K562 (cell line): ENCODE results near the gene HMGN1. TPM values are rescaled to one million over a fixed set of nuclear protein-coding genes. Genes with fewer than 3 reads are reported as not detected.

Experiments used
- ADNP ChIP-seq: fragments of 200-800 bp; sonication (Bioruptor generic); IDR thresholded peaks from 2 replicates; pipeline ENCODE4 v1.6.1; 2016; ENCODE audit warnings: missing genetic modification characterization, missing compliant biosample characterization
- ARHGAP35 ChIP-seq: fragments of 450-650 bp; IDR thresholded peaks from 2 replicates; pipeline ENCODE4 v1.6.1; 2018; ENCODE audit not compliant: partially characterized antibody
- MEF2A ChIP-seq: IDR thresholded peaks from 2 replicates; pipeline ENCODE4 v1.6.1; 2011; ENCODE audit warnings: low read depth, mild to moderate bottlenecking, low read length, moderate library complexity; ENCODE audit not compliant: control insufficient read depth
- NCOA6 ChIP-seq: fragments of 450-650 bp; IDR thresholded peaks from 2 replicates; pipeline ENCODE4 v1.6.1; 2017; ENCODE audit warnings: mild to moderate bottlenecking
- NFE2 ChIP-seq: IDR thresholded peaks from 2 replicates; pipeline ENCODE4 v1.6.1; 2014; ENCODE audit warnings: antibody characterized with exemption, low read depth
- PHF20 ChIP-seq: fragments of 450-650 bp; IDR thresholded peaks from 2 replicates; pipeline ENCODE4 v1.6.1; 2018; ENCODE audit not compliant: partially characterized antibody
- POLR2AphosphoS5 ChIP-seq: IDR thresholded peaks from 2 replicates; pipeline ENCODE4 v1.6.1; 2011; ENCODE audit warnings: mild to moderate bottlenecking, low read depth, low read length, moderate library complexity; ENCODE audit not compliant: control insufficient read depth, insufficient read depth
- RBM22 ChIP-seq: fragments of 200-400 bp; formaldehyde crosslinking; IDR thresholded peaks from 2 replicates; pipeline ENCODE4 v1.6.1; 2018; ENCODE audit warnings: low read length, low read depth; ENCODE audit not compliant: poor library complexity, severe bottlenecking
- SMARCA4 ChIP-seq: fragments of 450-650 bp; IDR thresholded peaks from 2 replicates; pipeline ENCODE4 v1.6.1; 2016
- SNIP1 ChIP-seq: fragments of 450-650 bp; IDR thresholded peaks from 2 replicates; pipeline ENCODE4 v1.7.1; 2017; ENCODE audit warnings: low read depth, mild to moderate bottlenecking
- ZNF274 ChIP-seq: IDR thresholded peaks from 2 replicates; pipeline ENCODE4 v1.6.1; 2011; ENCODE audit warnings: low read depth, mild to moderate bottlenecking, low read length, moderate library complexity, borderline replicate concordance
- ZNF436 ChIP-seq: fragments of 250-450, 450-650 bp; sonication (Bioruptor Pico); formaldehyde crosslinking; IDR thresholded peaks from 2 replicates; pipeline ENCODE4 v1.7.0; 2020; ENCODE audit warnings: mild to moderate bottlenecking
- ZNF551 ChIP-seq: fragments of 250-450 bp; sonication (Bioruptor Pico); IDR thresholded peaks from 2 replicates; pipeline ENCODE4 v1.5.0; 2021; ENCODE audit warnings: mild to moderate bottlenecking, moderate library complexity
- ZNF717 ChIP-seq: fragments of 250-450 bp; sonication (Bioruptor Pico); IDR thresholded peaks from 2 replicates; pipeline ENCODE4 v1.5.0; 2021
- polyA plus RNA-seq, 8 experiments: library from polyadenylated mRNA; depleted of rRNA in 4 of 8; stranded (reverse) in 5 of 8; unstranded in 3 of 8; fragments of >200 nt; fragmentation: Nextera tagmentation in 2 of 8; fragmentation: Illumina TruSeq in 1 of 8; extraction: Ambion mirVana in 2 of 8; extraction: Trizol in 1 of 8; gene quantifications; 2 replicates each; pipeline versions ENCODE4 v1.2.1 to v1.2.3, GENCODE V29; 2011 to 2014; ENCODE audit warnings: inconsistent platforms in 1 of 8, missing spikeins in 1 of 8
- total RNA-seq, 7 experiments: library from RNA; depleted of rRNA in 6 of 7; stranded (reverse); fragments of >200 nt in 6 of 7; fragmentation: Illumina TruSeq in 2 of 7; extraction: Trizol in 2 of 7; gene quantifications; 2 replicates each; pipeline versions ENCODE4 v1.2.1 to v1.2.3, GENCODE V29; 2011 to 2021; ENCODE audit warnings: low replicate concordance in 1 of 7
- TF ChIP-seq, protein P1 (sequence below): fragments of 450-650 bp; formaldehyde crosslinking; IDR thresholded peaks from 2 replicates; pipeline ENCODE4 v1.4.0; 2020; ENCODE audit warnings: mild to moderate bottlenecking, moderate library complexity
- TF ChIP-seq, protein P2 (sequence below): fragments of 250-450 bp; sonication (Bioruptor Pico); IDR thresholded peaks from 2 replicates; pipeline ENCODE4 v1.8.0; 2022; ENCODE audit warnings: moderate library complexity, mild to moderate bottlenecking, inconsistent platforms
- TF ChIP-seq, protein P3 (sequence below): fragments of 450-650 bp; IDR thresholded peaks from 2 replicates; pipeline ENCODE4 v1.6.1; 2018; ENCODE audit warnings: mild to moderate bottlenecking, low read depth; ENCODE audit not compliant: partially characterized antibody
- TF ChIP-seq, protein P4 (sequence below): fragments of 450-650 bp; IDR thresholded peaks from 2 replicates; pipeline ENCODE4 v1.6.1; 2018; ENCODE audit not compliant: partially characterized antibody
- TF ChIP-seq, protein P5 (sequence below): fragments of 450-650 bp; IDR thresholded peaks from 2 replicates; pipeline ENCODE4 v1.6.1; 2016; ENCODE audit warnings: low read depth, mild to moderate bottlenecking, moderate library complexity

The HMGN1 gene
- total and polyA plus RNA-seq, 9 of the 15 experiments (the other 6 are each of a cell fraction or from before 2014, with no cell fraction given) = 124 to 626 (median 498) TPM

DNA sequence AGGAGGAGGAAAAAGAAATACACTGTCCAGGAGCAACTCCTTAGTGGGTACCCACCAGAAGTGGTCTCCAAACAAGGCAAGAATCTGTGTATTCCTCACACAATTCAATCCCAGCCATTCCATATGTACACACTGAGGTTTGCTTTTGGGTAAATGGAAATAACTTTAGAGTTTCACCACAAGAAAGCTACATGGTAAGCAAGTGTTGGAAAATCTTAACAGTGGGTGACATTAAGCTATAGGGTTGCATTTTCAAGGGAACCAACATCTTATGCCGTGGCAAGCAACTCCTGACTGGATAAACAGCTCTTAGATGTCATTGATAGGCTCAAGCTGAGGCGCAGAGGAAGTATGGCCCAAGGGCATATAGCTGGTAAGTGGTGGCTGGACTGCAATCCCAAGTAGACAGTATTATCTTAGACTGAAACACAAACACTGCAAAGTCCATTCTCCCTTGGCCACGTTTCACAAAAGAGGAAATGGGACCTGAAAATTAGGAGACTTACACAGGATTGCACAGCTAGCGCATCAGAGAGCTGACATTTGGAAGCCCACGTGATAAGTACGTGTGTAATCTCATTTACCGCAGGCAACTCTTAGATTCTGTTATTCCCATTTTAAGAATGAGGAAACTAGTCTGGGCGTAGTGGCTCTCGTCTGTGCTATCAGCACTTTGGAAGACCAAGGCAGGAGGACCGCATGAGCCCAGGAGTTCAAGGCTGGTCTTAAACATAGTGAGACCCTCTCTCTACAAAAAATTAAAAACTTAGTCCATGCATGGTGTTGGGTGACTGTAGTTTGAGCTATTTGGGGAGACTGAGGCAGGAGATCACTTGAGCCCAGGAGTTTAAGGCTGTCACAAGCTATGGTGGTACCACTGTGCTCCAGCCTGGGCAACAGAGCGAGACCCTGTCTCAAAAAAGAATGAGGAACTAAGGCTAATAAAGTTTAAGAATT lies 31.5 kb downstream of the HMGN1 start (continued):
- TF ChIP-seq, protein P1, sequence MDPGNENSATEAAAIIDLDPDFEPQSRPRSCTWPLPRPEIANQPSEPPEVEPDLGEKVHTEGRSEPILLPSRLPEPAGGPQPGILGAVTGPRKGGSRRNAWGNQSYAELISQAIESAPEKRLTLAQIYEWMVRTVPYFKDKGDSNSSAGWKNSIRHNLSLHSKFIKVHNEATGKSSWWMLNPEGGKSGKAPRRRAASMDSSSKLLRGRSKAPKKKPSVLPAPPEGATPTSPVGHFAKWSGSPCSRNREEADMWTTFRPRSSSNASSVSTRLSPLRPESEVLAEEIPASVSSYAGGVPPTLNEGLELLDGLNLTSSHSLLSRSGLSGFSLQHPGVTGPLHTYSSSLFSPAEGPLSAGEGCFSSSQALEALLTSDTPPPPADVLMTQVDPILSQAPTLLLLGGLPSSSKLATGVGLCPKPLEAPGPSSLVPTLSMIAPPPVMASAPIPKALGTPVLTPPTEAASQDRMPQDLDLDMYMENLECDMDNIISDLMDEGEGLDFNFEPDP (CRISPR knock-in tag) = no peak
- TF ChIP-seq, protein P2, sequence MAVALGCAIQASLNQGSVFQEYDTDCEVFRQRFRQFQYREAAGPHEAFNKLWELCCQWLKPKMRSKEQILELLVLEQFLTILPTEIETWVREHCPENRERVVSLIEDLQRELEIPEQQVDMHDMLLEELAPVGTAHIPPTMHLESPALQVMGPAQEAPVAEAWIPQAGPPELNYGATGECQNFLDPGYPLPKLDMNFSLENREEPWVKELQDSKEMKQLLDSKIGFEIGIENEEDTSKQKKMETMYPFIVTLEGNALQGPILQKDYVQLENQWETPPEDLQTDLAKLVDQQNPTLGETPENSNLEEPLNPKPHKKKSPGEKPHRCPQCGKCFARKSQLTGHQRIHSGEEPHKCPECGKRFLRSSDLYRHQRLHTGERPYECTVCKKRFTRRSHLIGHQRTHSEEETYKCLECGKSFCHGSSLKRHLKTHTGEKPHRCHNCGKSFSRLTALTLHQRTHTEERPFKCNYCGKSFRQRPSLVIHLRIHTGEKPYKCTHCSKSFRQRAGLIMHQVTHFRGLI = 0 out of 2 replicates have a peak, but pooled peaks have one; percentile 11
- TF ChIP-seq RBM22 (no peak), POLR2AphosphoS5 (no peak), ZNF551 (CRISPR knock-in tag) (no peak), ZNF436 (CRISPR knock-in tag) (no peak), MEF2A (no peak), SMARCA4 (peak; percentile 80), ZNF717 (CRISPR knock-in tag) (no peak), ZNF274 (no peak), NFE2 (peak; percentile 14; the same call in 1 of the 2 replicates), NCOA6 (no peak), ADNP (tag) (no peak), PHF20 (no peak), SNIP1 (no peak), ARHGAP35 (no peak)
- TF ChIP-seq, protein P3, sequence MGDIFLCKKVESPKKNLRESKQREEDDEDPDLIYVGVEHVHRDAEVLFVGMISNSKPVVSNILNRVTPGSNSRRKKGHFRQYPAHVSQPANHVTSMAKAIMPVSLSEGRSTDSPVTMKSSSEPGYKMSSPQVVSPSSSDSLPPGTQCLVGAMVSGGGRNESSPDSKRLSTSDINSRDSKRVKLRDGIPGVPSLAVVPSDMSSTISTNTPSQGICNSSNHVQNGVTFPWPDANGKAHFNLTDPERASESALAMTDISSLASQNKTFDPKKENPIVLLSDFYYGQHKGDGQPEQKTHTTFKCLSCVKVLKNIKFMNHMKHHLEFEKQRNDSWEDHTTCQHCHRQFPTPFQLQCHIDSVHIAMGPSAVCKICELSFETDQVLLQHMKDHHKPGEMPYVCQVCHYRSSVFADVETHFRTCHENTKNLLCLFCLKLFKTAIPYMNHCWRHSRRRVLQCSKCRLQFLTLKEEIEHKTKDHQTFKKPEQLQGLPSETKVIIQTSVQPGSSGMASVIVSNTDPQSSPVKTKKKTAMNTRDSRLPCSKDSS = no peak
- TF ChIP-seq, protein P4, sequence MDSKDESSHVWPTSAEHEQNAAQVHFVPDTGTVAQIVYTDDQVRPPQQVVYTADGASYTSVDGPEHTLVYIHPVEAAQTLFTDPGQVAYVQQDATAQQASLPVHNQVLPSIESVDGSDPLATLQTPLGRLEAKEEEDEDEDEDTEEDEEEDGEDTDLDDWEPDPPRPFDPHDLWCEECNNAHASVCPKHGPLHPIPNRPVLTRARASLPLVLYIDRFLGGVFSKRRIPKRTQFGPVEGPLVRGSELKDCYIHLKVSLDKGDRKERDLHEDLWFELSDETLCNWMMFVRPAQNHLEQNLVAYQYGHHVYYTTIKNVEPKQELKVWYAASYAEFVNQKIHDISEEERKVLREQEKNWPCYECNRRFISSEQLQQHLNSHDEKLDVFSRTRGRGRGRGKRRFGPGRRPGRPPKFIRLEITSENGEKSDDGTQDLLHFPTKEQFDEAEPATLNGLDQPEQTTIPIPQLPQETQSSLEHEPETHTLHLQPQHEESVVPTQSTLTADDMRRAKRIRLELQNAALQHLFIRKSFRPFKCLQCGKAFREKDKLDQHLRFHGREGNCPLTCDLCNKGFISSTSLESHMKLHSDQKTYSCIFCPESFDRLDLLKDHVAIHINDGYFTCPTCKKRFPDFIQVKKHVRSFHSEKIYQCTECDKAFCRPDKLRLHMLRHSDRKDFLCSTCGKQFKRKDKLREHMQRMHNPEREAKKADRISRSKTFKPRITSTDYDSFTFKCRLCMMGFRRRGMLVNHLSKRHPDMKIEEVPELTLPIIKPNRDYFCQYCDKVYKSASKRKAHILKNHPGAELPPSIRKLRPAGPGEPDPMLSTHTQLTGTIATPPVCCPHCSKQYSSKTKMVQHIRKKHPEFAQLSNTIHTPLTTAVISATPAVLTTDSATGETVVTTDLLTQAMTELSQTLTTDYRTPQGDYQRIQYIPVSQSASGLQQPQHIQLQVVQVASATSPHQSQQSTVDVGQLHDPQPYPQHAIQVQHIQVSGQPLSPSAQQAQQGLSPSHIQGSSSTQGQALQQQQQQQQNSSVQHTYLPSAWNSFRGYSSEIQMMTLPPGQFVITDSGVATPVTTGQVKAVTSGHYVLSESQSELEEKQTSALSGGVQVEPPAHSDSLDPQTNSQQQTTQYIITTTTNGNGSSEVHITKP = peak; percentile 24
- TF ChIP-seq, protein P5, sequence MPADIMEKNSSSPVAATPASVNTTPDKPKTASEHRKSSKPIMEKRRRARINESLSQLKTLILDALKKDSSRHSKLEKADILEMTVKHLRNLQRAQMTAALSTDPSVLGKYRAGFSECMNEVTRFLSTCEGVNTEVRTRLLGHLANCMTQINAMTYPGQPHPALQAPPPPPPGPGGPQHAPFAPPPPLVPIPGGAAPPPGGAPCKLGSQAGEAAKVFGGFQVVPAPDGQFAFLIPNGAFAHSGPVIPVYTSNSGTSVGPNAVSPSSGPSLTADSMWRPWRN = no peak
